Activated CD8-positive, alpha-beta T cell treated with anti-CD3 and anti-CD28 coated beads for 36 hours (primary cell): ENCODE data around the gene MARCKSL1. TPM values are rescaled to one million over a fixed set of nuclear protein-coding genes. Genes with fewer than 3 reads are reported as not detected.

Experiments
- ATAC-seq: fragments of 200-7000 bp; cut with Tn5 transposase; one replicate; pipeline ENCODE4 v1.10.0; 2021; ENCODE audit warnings: mild to moderate bottlenecking, moderate library complexity
- CTCF ChIA-PET: fragments of 350-600 bp; sonication (Branson Sonifier 250); formaldehyde crosslinking; loops from one replicate; lab custom pipeline; 2021; ENCODE audit warnings: antibody characterized with exemption; lab: Charles Lee
- POLR2A ChIA-PET: fragments of 350-600 bp; sonication (Branson Sonifier 250); formaldehyde crosslinking; loops from one replicate; lab custom pipeline; 2021; ENCODE audit warnings: antibody characterized with exemption; lab: Charles Lee
- DNase-seq: peaks from one replicate; pipeline ENCODE4 v3.0.0-alpha.2; 2020
- H3K27ac Mint-ChIP-seq: one replicate; pipeline ENCODE4 v1.8.0; 2021; ENCODE audit warnings: mild to moderate bottlenecking, mixed read lengths
- H3K27me3 Mint-ChIP-seq: one replicate; pipeline ENCODE4 v1.8.0; 2021; ENCODE audit warnings: mixed read lengths
- H3K36me3 Mint-ChIP-seq: one replicate; pipeline ENCODE4 v1.8.0; 2021; ENCODE audit warnings: low read depth, mixed read lengths
- H3K4me1 Mint-ChIP-seq: one replicate; pipeline ENCODE4 v1.8.0; 2021; ENCODE audit warnings: low read depth, mixed read lengths
- H3K4me3 Mint-ChIP-seq: one replicate; pipeline ENCODE4 v1.8.0; 2021; ENCODE audit warnings: mild to moderate bottlenecking, moderate library complexity, mixed read lengths
- H3K9me3 Mint-ChIP-seq: one replicate; pipeline ENCODE4 v1.8.0; 2021; ENCODE audit warnings: mixed read lengths
- CTCF ChIP-seq: fragments of 200-600 bp; IDR thresholded peaks from one replicate; pipeline ENCODE4 v1.8.0; 2022; ENCODE audit warnings: antibody characterized with exemption, mild to moderate bottlenecking
- intact Hi-C: fragments of 100-400 bp; cut with micrococcal nuclease; formaldehyde crosslinking; loops from one replicate; pipeline ENCODE4 v1.10.0; 2022
- total RNA-seq, 2 experiments: library from RNA; stranded (reverse); gene quantifications; one replicate each; pipeline ENCODE4 v1.2.3, GENCODE V29; 2021

Gene MARCKSL1
- total RNA-seq, 2 experiments from 2014 or later, result 31.2 to 33.5 TPM

- Mint-ChIP-seq H3K4me3 (no peak overlapping the region), H3K4me1 (peaks cover 41% of the 10 kb centered on the region), H3K27ac (no peak overlapping the region), H3K36me3 (no peaks in the 10 kb centered on the region), H3K27me3 (no peaks in the 10 kb centered on the region), H3K9me3 (peaks cover 2% of the 10 kb centered on the region)
- CTCF ChIA-PET, result interaction anchor here (0.8 to 1.5 kb wide), 3 partner anchors 9 to 68 kb away, joined by 3 to 4 read pairs (median 4); partner anchors contain the start of gene MARCKSL1
- ATAC-seq, result no peak
- DNase-seq, result no peak
- POLR2A ChIA-PET, result interaction anchor here (0.7 to 4.1 kb wide), 5 partner anchors 9 to 140 kb away, joined by 3 to 38 read pairs (median 4); partner anchors contain the start of genes BSDC1, IQCC and MARCKSL1
- intact Hi-C loops, result no loop called here
- no peak for TF ChIP-seq CTCF
Observed at GRCh38 chr1:32345289-32345827, 9.3 kb upstream of the MARCKSL1 start.

- no peak overlapping the region for H3K4me3 Mint-ChIP-seq
- POLR2A ChIA-PET, result interaction anchor here (1.8 kb wide), 1 partner anchor 10 kb away, joined by 4 read pairs; no protein-coding TSS in a partner anchor
Observed at GRCh38 chr1:32342704-32343103, 6.7 kb upstream of the MARCKSL1 start.

GRCh38 chr1:32341971-32342370, 5.9 kb upstream of the MARCKSL1 start:
- no peak overlapping the region for H3K4me3 Mint-ChIP-seq
- H3K4me1 Mint-ChIP-seq, result peaks cover 50% of the 10 kb centered on the region
- no peaks in the 10 kb centered on the region for H3K27me3 Mint-ChIP-seq
- TF ChIP-seq CTCF, result no peak
- no peaks in the 10 kb centered on the region for H3K36me3 Mint-ChIP-seq
- H3K27ac Mint-ChIP-seq, result no peak overlapping the region
- ATAC-seq (no peak), DNase-seq (no peak)
- intact Hi-C loops, result no loop called here
- ChIA-PET CTCF (interaction anchor here (0.8 kb wide), 1 partner anchor 10 kb away, joined by 3 read pairs; no protein-coding TSS in a partner anchor), POLR2A (interaction anchor here (0.6 to 1.8 kb wide), 3 partner anchors 9 to 153 kb away, joined by 3 to 4 read pairs (median 4); no protein-coding TSS in a partner anchor)
- no peaks in the 10 kb centered on the region for H3K9me3 Mint-ChIP-seq

More at GRCh38 chr1:32342704-32343103, 6.7 kb upstream of the MARCKSL1 start:
- CTCF ChIA-PET, result no interaction called here
- H3K9me3 Mint-ChIP-seq, result no peaks in the 10 kb centered on the region
- intact Hi-C loops, result no loop called here
- H3K4me1 Mint-ChIP-seq, result peaks cover 43% of the 10 kb centered on the region
- no peak for DNase-seq
- H3K27ac Mint-ChIP-seq, result no peak overlapping the region
- no peaks in the 10 kb centered on the region for H3K36me3 Mint-ChIP-seq
- ATAC-seq, result no peak
- TF ChIP-seq CTCF, result no peak
- no peaks in the 10 kb centered on the region for H3K27me3 Mint-ChIP-seq

GRCh38 chr1:32341186-32341757, 5.2 kb upstream of the MARCKSL1 start:
- Mint-ChIP-seq H3K27ac (no peak overlapping the region), H3K36me3 (no peaks in the 10 kb centered on the region), H3K9me3 (no peaks in the 10 kb centered on the region), H3K27me3 (no peaks in the 10 kb centered on the region), H3K4me3 (no peak overlapping the region), H3K4me1 (peaks cover 50% of the 10 kb centered on the region)
- intact Hi-C loops, result no loop called here
- CTCF ChIA-PET, result no interaction called here
- no peak for DNase-seq
- ATAC-seq, result no peak
- POLR2A ChIA-PET, result interaction anchor here (1.0 to 1.8 kb wide), 2 partner anchors 10 to 12 kb away, joined by 4 read pairs; no protein-coding TSS in a partner anchor
- TF ChIP-seq CTCF, result no peak
